HepG2 (cell line): ENCODE measurements around the gene PXK. TPM values are rescaled to one million over a fixed set of nuclear protein-coding genes. Genes with fewer than 3 reads are reported as not detected.
A peak's percentile ranks its signal among the peaks of the same experiment; 100 is the strongest.

ENCODE experiments used
- ATF3 ChIP-seq: sonication (generic); formaldehyde crosslinking; IDR thresholded peaks from 2 replicates; pipeline ENCODE4 v1.4.0; 2020; ENCODE audit warnings: missing genetic modification reagents
- BRF2 ChIP-seq: sonication (generic); formaldehyde crosslinking; IDR thresholded peaks from 2 replicates; pipeline ENCODE4 v1.8.1; 2022; ENCODE audit warnings: mild to moderate bottlenecking, missing genetic modification reagents
- ELF3 ChIP-seq: IDR thresholded peaks from 2 replicates; pipeline ENCODE4 v1.6.1; 2016; ENCODE audit warnings: missing genetic modification reagents, missing compliant biosample characterization
- ETV5 ChIP-seq: IDR thresholded peaks from 2 replicates; pipeline ENCODE4 v1.6.1; 2018; ENCODE audit warnings: missing biosample characterization, missing genetic modification reagents, inconsistent platforms, borderline replicate concordance
- KLF9 ChIP-seq: IDR thresholded peaks from 2 replicates; pipeline ENCODE4 v1.6.1; 2016; ENCODE audit warnings: low read depth
- MXD4 ChIP-seq: IDR thresholded peaks from 2 replicates; pipeline ENCODE4 v1.6.1; 2016; ENCODE audit warnings: mild to moderate bottlenecking, missing biosample characterization, missing genetic modification reagents
- MZF1 ChIP-seq: sonication (generic); formaldehyde crosslinking; IDR thresholded peaks from 2 replicates; pipeline ENCODE4 v1.8.1; 2023; ENCODE audit warnings: mild to moderate bottlenecking, missing genetic modification reagents, borderline replicate concordance
- NR2C2 ChIP-seq: sonication (generic); formaldehyde crosslinking; IDR thresholded peaks from 2 replicates; pipeline ENCODE4 v1.4.0; 2020; ENCODE audit warnings: missing genetic modification reagents, mild to moderate bottlenecking, moderate library complexity, borderline replicate concordance
- NR2F1 ChIP-seq, 2 experiments: fragments of 450-650 bp in 1 of 2; formaldehyde crosslinking in 1 of 2; IDR thresholded peaks; 2 replicates each; pipeline versions ENCODE4 v1.5.0 to v1.6.1; 2016 to 2020; ENCODE audit warnings: mild to moderate bottlenecking in 1 of 2, missing compliant biosample characterization in 1 of 2, missing genetic modification reagents in 1 of 2, moderate library complexity in 1 of 2
- SALL1 ChIP-seq: sonication (generic); formaldehyde crosslinking; IDR thresholded peaks from 2 replicates; pipeline ENCODE4 v1.8.0; 2022; ENCODE audit warnings: mild to moderate bottlenecking, missing genetic modification reagents
- SNAPC5 ChIP-seq: sonication (generic); formaldehyde crosslinking; IDR thresholded peaks from 2 replicates; pipeline ENCODE4 v1.8.1; 2023; ENCODE audit warnings: mild to moderate bottlenecking, missing genetic modification reagents, borderline replicate concordance
- ZBTB33 ChIP-seq: sonication (generic); formaldehyde crosslinking; IDR thresholded peaks from 2 replicates; pipeline ENCODE4 v1.4.0; 2020; ENCODE audit warnings: missing genetic modification reagents
- ZC3H13 ChIP-seq: sonication (generic); formaldehyde crosslinking; IDR thresholded peaks from 2 replicates; pipeline ENCODE4 v1.8.1; 2023; ENCODE audit warnings: mild to moderate bottlenecking, missing genetic modification reagents, moderate library complexity
- ZFYVE20 ChIP-seq: sonication (generic); formaldehyde crosslinking; IDR thresholded peaks from 2 replicates; pipeline ENCODE4 v1.8.0; 2023; ENCODE audit warnings: low read depth, mild to moderate bottlenecking, moderate library complexity, missing genetic modification reagents, borderline replicate concordance
- ZMYM3 ChIP-seq: sonication (generic); formaldehyde crosslinking; IDR thresholded peaks from 2 replicates; pipeline ENCODE4 v1.5.1; 2020; ENCODE audit warnings: mild to moderate bottlenecking, missing genetic modification reagents
- ZNF160 ChIP-seq: sonication (generic); formaldehyde crosslinking; IDR thresholded peaks from 2 replicates; pipeline ENCODE4 v1.8.0; 2022; ENCODE audit warnings: mild to moderate bottlenecking, inconsistent platforms, missing genetic modification reagents
- ZNF30 ChIP-seq: sonication (generic); formaldehyde crosslinking; IDR thresholded peaks from 2 replicates; pipeline ENCODE4 v1.5.0; 2020; ENCODE audit warnings: mild to moderate bottlenecking, missing genetic modification reagents
- ZNF382 ChIP-seq: sonication (generic); formaldehyde crosslinking; IDR thresholded peaks from 2 replicates; pipeline ENCODE4 v1.5.0; 2020; ENCODE audit warnings: missing genetic modification reagents, mild to moderate bottlenecking, borderline replicate concordance
- ZNF567 ChIP-seq: sonication (generic); formaldehyde crosslinking; IDR thresholded peaks from 2 replicates; pipeline ENCODE4 v1.8.1; 2023; ENCODE audit warnings: mild to moderate bottlenecking, missing genetic modification reagents, borderline replicate concordance
- ZNF629 ChIP-seq: sonication (generic); formaldehyde crosslinking; conservative IDR thresholded peaks from 2 replicates; pipeline ENCODE4 v1.5.0; 2020; ENCODE audit warnings: missing genetic modification reagents
- polyA plus RNA-seq, 8 experiments: library from polyadenylated mRNA; depleted of rRNA in 3 of 8; stranded (reverse) in 7 of 8; unstranded in 1 of 8; fragments of >200 nt; fragmentation: Illumina TruSeq in 4 of 8; extraction: Trizol in 4 of 8; gene quantifications; 2 replicates each; pipeline versions ENCODE4 v1.2.1 to v1.2.3, GENCODE V29; 2011 to 2016; ENCODE audit warnings: low read depth in 4 of 8, missing spikeins in 1 of 8, mixed read lengths in 1 of 8; ENCODE audit not compliant: insufficient read depth in 1 of 8
- total RNA-seq, 5 experiments: library from RNA; depleted of rRNA; stranded (reverse); fragments of >200 nt; fragmentation: Illumina TruSeq; extraction: Trizol; gene quantifications; 2 replicates each; pipeline ENCODE4 v1.2.3, GENCODE V29; 2016; ENCODE audit warnings: low read depth in 1 of 5
- TF ChIP-seq, protein P1 (sequence below): sonication (generic); formaldehyde crosslinking; IDR thresholded peaks from 2 replicates; pipeline ENCODE4 v1.4.0; 2020; ENCODE audit warnings: missing genetic modification reagents, borderline replicate concordance
- TF ChIP-seq, protein P2 (sequence below): sonication (generic); formaldehyde crosslinking; IDR thresholded peaks from 2 replicates; pipeline ENCODE4 v1.4.0; 2020; ENCODE audit warnings: low read depth, missing genetic modification reagents

The PXK gene
- total and polyA plus RNA-seq, 2 of the 13 experiments (the other 11 are each of a cell fraction or from before 2014, with no cell fraction given): 6.4 to 18.6 TPM

DNA sequence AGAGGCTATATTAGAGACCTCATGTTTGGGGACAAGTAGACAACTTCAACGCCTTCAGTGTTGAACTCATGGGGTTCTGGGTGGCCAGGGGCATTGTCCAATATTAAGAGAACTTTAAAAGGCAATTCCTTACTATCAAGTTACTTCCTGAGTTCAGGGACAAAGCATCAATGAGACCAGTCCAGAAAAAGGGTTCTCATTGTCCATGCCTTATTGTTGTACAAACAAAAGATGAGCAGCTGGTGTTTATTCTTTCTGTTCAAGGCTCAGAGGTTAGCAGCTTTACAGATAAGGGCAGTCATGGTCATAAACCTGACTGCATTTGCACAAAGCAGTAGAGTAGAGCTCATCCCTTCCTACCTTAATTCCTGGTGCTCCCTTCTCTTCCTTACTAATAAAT, 119.5 kb downstream of the PXK start (continued):
- TF ChIP-seq, protein P1, sequence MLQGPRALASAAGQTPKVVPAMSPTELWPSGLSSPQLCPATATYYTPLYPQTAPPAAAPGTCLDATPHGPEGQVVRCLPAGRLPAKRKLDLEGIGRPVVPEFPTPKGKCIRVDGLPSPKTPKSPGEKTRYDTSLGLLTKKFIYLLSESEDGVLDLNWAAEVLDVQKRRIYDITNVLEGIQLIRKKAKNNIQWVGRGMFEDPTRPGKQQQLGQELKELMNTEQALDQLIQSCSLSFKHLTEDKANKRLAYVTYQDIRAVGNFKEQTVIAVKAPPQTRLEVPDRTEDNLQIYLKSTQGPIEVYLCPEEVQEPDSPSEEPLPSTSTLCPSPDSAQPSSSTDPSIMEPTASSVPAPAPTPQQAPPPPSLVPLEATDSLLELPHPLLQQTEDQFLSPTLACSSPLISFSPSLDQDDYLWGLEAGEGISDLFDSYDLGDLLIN (CRISPR knock-in tag): no peak
- TF ChIP-seq ZNF30 (CRISPR knock-in tag): no peak
- TF ChIP-seq ZNF160 (CRISPR knock-in tag): no peak
- TF ChIP-seq NR2C2 (CRISPR knock-in tag): peak; percentile 72; the same call in 1 of the 2 replicates
- TF ChIP-seq ZMYM3: peak; percentile 51; the same call in 1 of the 2 replicates
- TF ChIP-seq ETV5: peak; percentile 94
- TF ChIP-seq ZNF629: peak; percentile 41; the same call in 1 of the 2 replicates
- TF ChIP-seq, protein P2, sequence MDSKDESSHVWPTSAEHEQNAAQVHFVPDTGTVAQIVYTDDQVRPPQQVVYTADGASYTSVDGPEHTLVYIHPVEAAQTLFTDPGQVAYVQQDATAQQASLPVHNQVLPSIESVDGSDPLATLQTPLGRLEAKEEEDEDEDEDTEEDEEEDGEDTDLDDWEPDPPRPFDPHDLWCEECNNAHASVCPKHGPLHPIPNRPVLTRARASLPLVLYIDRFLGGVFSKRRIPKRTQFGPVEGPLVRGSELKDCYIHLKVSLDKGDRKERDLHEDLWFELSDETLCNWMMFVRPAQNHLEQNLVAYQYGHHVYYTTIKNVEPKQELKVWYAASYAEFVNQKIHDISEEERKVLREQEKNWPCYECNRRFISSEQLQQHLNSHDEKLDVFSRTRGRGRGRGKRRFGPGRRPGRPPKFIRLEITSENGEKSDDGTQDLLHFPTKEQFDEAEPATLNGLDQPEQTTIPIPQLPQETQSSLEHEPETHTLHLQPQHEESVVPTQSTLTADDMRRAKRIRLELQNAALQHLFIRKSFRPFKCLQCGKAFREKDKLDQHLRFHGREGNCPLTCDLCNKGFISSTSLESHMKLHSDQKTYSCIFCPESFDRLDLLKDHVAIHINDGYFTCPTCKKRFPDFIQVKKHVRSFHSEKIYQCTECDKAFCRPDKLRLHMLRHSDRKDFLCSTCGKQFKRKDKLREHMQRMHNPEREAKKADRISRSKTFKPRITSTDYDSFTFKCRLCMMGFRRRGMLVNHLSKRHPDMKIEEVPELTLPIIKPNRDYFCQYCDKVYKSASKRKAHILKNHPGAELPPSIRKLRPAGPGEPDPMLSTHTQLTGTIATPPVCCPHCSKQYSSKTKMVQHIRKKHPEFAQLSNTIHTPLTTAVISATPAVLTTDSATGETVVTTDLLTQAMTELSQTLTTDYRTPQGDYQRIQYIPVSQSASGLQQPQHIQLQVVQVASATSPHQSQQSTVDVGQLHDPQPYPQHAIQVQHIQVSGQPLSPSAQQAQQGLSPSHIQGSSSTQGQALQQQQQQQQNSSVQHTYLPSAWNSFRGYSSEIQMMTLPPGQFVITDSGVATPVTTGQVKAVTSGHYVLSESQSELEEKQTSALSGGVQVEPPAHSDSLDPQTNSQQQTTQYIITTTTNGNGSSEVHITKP: no peak
- no peak for TF ChIP-seq ATF3 (CRISPR knock-in tag)
- TF ChIP-seq KLF9: no peak
- TF ChIP-seq SNAPC5 (CRISPR knock-in tag): no peak
- 0 out of 2 replicates have a peak, but pooled peaks have one; percentile 31 for TF ChIP-seq MXD4 (CRISPR knock-in tag)
- TF ChIP-seq ZBTB33 (CRISPR knock-in tag): 0 out of 2 replicates have a peak, but pooled peaks have one; percentile 18
- peak; percentile 74 to 95 for TF ChIP-seq NR2F1 (CRISPR knock-in tag; IDR thresholded peaks at IDR 0.05)
- no peak for TF ChIP-seq ZNF567 (CRISPR knock-in tag)
- TF ChIP-seq MZF1 (CRISPR knock-in tag): no peak
- TF ChIP-seq ZFYVE20: no peak
- no peak for TF ChIP-seq ZC3H13 (CRISPR knock-in tag)
- TF ChIP-seq SALL1: peak; percentile 78; the same call in 1 of the 2 replicates
- no peak for TF ChIP-seq ZNF382
- peak; percentile 77; the same call in 1 of the 2 replicates for TF ChIP-seq ELF3 (CRISPR knock-in tag)
- peak; percentile 76; the same call in 1 of the 2 replicates for TF ChIP-seq BRF2 (CRISPR knock-in tag)
